ENCODE measurements around the gene GDPD2.

GDPD2 gene

GRCh38 chrX:70437921-70438665 lies 15.0 kb downstream of the GDPD2 start:
- DNase-seq = no peak

- no peak for DNase-seq
These were observed 15.9 kb downstream of the GDPD2 start for GRCh38 chrX:70439016-70439415.

GRCh38 chrX:70442224-70442623 lies 19.1 kb downstream of the GDPD2 start:
- no peak for DNase-seq

GRCh38 chrX:70444326-70444945 lies 21.3 kb downstream of the GDPD2 start, which contains the start of gene DLG3:
Gene DLG3 (plus strand): TSS chrX:70444835. CDS start chrX:70445202, 367 bp downstream.
- peak; percentile 45 for DNase-seq

GRCh38 chrX:70444946-70445656 lies 22.0 kb downstream of the GDPD2 start:
- DNase-seq = no peak

GRCh38 chrX:70445951-70446350 lies 22.8 kb downstream of the GDPD2 start:
- DNase-seq = no peak

- DNase-seq = no peak
These were observed 23.6 kb downstream of the GDPD2 start for GRCh38 chrX:70446380-70447350.

- no peak for DNase-seq
These were observed 26.4 kb downstream of the GDPD2 start for GRCh38 chrX:70449457-70449966.

- peak; percentile 50 for DNase-seq
These were observed 29.1 kb downstream of the GDPD2 start for GRCh38 chrX:70452143-70452733.

- DNase-seq = no peak
These were observed 30.0 kb downstream of the GDPD2 start for GRCh38 chrX:70453024-70453618.

- DNase-seq = peak; percentile 74
These were observed 31.6 kb downstream of the GDPD2 start for GRCh38 chrX:70454441-70455365.

GRCh38 chrX:70455366-70456202 lies 32.5 kb downstream of the GDPD2 start:
- DNase-seq = no peak

- DNase-seq = no peak
These were observed 33.1 kb downstream of the GDPD2 start for GRCh38 chrX:70456256-70456655.

GRCh38 chrX:70461026-70461425 lies 37.9 kb downstream of the GDPD2 start:
- no peak for DNase-seq

- no peak for DNase-seq
These were observed 40.9 kb downstream of the GDPD2 start for GRCh38 chrX:70464051-70464450.

- no peak for DNase-seq
These were observed 43.9 kb downstream of the GDPD2 start for GRCh38 chrX:70466968-70467367.

GRCh38 chrX:70468709-70469108 lies 45.6 kb downstream of the GDPD2 start:
- DNase-seq = no peak

- DNase-seq = no peak
These were observed 47.8 kb downstream of the GDPD2 start for GRCh38 chrX:70470850-70471289.

- no peak for DNase-seq
These were observed 53.2 kb downstream of the GDPD2 start for GRCh38 chrX:70476166-70476933.

All from CD4-positive, alpha-beta T cell treated with Interleukin-15 for 1 hour (primary cell).